Thymus (tissue), 11 donors: Measurements from ENCODE around the gene PLCL1. TPM values are rescaled to one million over a fixed set of nuclear protein-coding genes. Genes with fewer than 3 reads are reported as not detected.
A peak's percentile ranks its signal among the peaks of the same experiment; 100 is the strongest.

Experiments used
- DNase-seq, 9 donors: peaks; one replicate each; pipeline ENCODE4 v3.0.0-alpha.2; 2013; ENCODE audit warnings: low spot score in 9 of 9, low read depth in 6 of 9, missing footprints in 1 of 9
- H3K27ac ChIP-seq, 2 donors: one replicate each; pipeline ENCODE4 v1.5.1; 2013; ENCODE audit warnings: control low read depth in 1 of 2, low read depth in 1 of 2, low read length in 1 of 2, mild to moderate bottlenecking in 1 of 2, moderate library complexity in 1 of 2
- H3K27me3 ChIP-seq, 2 donors: one replicate each; pipeline ENCODE4 v1.5.1; 2013; ENCODE audit warnings: low read length in 1 of 2; ENCODE audit not compliant: control insufficient read depth in 2 of 2, insufficient read depth in 1 of 2
- H3K36me3 ChIP-seq, 2 donors: one replicate each; pipeline ENCODE4 v1.5.1; 2013; ENCODE audit warnings: low read length in 1 of 2, mild to moderate bottlenecking in 1 of 2, moderate library complexity in 1 of 2; ENCODE audit not compliant: control insufficient read depth in 2 of 2, insufficient read depth in 2 of 2
- H3K4me1 ChIP-seq, 2 donors: one replicate each; pipeline ENCODE4 v1.5.1; 2013; ENCODE audit warnings: low read length in 2 of 2; ENCODE audit not compliant: control insufficient read depth in 2 of 2, insufficient read depth in 2 of 2
- H3K4me3 ChIP-seq, 2 donors: one replicate each; pipeline ENCODE4 v1.5.1; 2013; ENCODE audit warnings: low read length in 2 of 2, control low read depth in 1 of 2, mild to moderate bottlenecking in 1 of 2
- H3K9me3 ChIP-seq, 2 donors: one replicate each; pipeline ENCODE4 v1.5.1; 2013; ENCODE audit warnings: low read length in 1 of 2, mild to moderate bottlenecking in 1 of 2; ENCODE audit not compliant: control insufficient read depth in 2 of 2, insufficient read depth in 1 of 2
- WGBS: extraction: QIAGEN DNeasy Blood & Tissue Kit; methylation state at CpG from one replicate; pipeline ENCODE4 v1.1.7; 2013; 5-methylcytosine and 5-hydroxymethylcytosine counted together
- polyA plus RNA-seq: library from polyadenylated mRNA; stranded (reverse); fragments of 200-250 nt; gene quantifications from one replicate; pipeline ENCODE4 v1.2.3, GENCODE V29; 2013
- total RNA-seq: library from RNA; stranded (reverse); fragments of 120-200 nt; gene quantifications from one replicate; pipeline ENCODE4 v1.2.4, GENCODE V29; 2013
- donor health status: healthy.

Gene PLCL1
- total and polyA plus RNA-seq, 2 donors, result 7.8 to 16.5 TPM

DNA sequence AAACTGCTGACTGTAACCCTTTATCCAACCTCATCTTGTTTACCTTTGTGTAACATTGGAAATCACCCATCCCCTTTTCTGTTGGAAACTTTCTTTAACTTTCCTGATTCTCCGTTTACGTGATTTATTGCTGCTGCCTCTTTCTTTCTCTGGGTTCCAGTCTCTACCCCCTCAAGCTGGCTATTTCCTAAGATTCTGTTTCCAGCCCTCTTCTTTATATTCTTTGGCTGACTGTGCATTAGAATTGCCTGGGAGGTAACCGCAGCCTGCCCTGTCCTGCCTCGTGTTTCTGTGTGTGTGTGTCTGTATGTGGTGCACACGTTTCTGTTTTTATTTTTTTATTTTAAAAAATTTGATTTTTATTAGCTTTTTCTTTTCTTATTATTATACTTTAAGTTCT lies 229.2 kb downstream of the PLCL1 start:
- 95% methylated on average over 5 of the region's 5 CpGs for WGBS
- no peak for DNase-seq
- Histone ChIP-seq H3K4me3 (no peak overlapping the region), H3K27me3 (no peaks in the 10 kb centered on the region), H3K4me1 (peaks cover under 1 to 4% of the 10 kb centered on the region in 2 donors), H3K9me3 (no peaks in the 10 kb centered on the region), H3K27ac (no peak overlapping the region), H3K36me3 (no peaks in the 10 kb centered on the region)

DNA sequence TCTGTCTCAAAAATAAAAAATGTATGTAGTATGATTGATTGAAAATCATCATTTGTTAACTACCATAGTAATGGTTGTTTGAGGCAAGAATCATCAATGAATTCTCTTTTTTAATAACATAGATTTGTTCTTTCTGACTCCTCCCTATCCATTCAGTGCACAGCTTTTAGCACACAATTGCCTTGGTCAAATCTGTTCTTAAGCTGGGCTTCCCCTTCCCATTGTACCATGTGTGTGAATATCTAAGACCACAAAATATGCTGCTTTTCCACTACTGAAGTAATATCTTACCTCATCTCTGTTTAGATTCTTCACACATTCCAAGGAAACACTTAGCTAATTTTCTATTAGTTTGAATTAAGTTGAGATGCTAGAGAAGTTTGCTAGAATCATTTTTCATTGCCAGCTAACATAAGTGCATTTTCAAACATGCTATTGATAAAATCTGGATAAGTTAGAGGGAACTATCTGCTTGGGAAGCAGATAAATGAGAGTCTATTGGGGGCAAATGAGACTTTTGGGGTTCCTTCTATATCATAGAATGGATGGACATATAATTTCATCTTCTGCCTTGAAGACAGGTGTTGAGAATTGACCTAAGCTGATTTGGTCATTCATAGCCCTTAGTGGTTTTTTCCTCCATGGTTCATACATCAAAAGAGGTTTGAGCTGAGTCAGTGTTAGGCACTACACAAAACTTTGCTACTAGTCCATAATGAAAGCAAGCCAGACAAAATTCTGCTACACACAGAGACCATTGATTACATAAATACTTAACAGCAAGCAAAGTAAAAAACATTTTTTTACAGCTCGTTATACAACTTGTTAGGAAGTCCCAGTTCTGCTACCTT lies 231.9 kb downstream of the PLCL1 start:
- Histone ChIP-seq H3K27ac (no peak overlapping the region), H3K27me3 (no peaks in the 10 kb centered on the region), H3K4me1 (no peaks in the 10 kb centered on the region), H3K4me3 (no peak overlapping the region), H3K9me3 (no peaks in the 10 kb centered on the region), H3K36me3 (no peaks in the 10 kb centered on the region)
- WGBS, result 0% methylated on average over 1 of the region's 1 CpG
- DNase-seq, result no peak

DNA sequence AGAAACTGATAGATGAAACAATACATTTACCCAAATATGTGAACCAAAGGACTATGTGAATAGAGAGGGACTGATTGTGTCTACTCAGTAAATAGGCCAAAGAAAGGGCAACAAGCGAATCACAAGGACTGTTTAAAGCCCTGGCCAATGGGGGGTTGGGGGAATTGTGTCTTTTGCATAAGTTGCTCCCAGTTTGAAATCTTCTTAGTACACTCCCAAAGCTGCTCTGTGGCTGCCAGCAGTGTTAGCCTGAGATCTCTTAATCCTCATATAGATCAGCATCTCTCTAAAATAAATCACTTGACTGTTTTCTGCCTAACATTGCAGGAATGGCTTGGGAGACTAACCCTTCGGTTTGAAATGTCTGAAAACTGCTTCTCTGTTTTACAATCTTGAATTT lies 236.4 kb downstream of the PLCL1 start:
- Histone ChIP-seq H3K4me1 (peaks cover 0 to 5% of the 10 kb centered on the region in 2 donors), H3K36me3 (no peaks in the 10 kb centered on the region), H3K27me3 (no peaks in the 10 kb centered on the region), H3K9me3 (no peaks in the 10 kb centered on the region), H3K4me3 (no peak overlapping the region), H3K27ac (no peak overlapping the region)
- DNase-seq, result no peak
- 96% methylated on average over 2 of the region's 2 CpGs for WGBS

DNA sequence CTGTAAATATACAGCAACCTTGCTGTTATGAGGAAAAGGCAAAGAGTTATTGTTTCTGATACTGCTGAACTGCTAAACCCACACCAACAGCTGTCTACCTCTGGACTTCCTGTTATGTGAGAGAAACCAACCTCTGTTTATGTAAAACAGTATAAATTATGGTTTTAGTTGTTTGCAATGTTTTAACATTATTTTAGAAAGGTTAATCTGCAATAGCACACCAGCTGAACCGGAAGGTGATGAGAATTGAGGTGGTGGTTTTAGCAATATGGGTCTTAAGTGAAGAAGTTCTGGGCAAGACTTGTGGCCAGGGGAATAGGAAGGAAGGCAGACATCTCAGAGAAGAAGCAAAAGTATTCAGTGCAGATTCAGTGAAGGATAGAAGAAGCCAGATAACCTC lies 237.8 kb downstream of the PLCL1 start:
- Histone ChIP-seq H3K9me3 (no peaks in the 10 kb centered on the region), H3K36me3 (peaks cover 0 to 2% of the 10 kb centered on the region in 2 donors), H3K4me1 (peaks cover 0 to 5% of the 10 kb centered on the region in 2 donors), H3K4me3 (no peak overlapping the region), H3K27ac (no peak overlapping the region), H3K27me3 (no peaks in the 10 kb centered on the region)
- peak in 1 of 9 donors; percentile 25 for DNase-seq
- WGBS, result 0% methylated on average over 1 of the region's 1 CpG

DNA sequence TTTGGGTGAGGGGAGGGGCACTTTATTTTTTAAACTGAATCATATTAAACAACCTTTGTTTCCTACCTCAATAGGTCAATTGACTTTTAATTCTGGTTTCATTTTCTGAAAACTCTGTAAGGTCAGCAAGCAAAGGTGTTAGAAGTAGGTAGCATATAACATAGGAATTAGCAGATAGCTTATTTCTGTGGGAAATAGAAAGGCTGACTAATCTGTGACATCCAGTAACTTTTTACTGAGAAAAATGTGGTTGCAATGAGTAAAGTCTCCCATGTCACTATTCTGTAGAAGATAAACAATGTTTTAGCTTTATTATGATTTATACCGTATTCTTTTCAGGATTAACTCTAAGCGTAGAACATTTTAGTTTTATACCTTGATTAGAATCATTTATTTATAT lies 240.4 kb downstream of the PLCL1 start:
- Histone ChIP-seq H3K9me3 (no peaks in the 10 kb centered on the region), H3K36me3 (peaks cover 0 to 2% of the 10 kb centered on the region in 2 donors), H3K27me3 (no peaks in the 10 kb centered on the region), H3K27ac (no peak overlapping the region), H3K4me3 (no peak overlapping the region), H3K4me1 (peaks cover 0 to 5% of the 10 kb centered on the region in 2 donors)
- WGBS, result 95% methylated on average over 2 of the region's 2 CpGs
- DNase-seq, result no peak

DNA sequence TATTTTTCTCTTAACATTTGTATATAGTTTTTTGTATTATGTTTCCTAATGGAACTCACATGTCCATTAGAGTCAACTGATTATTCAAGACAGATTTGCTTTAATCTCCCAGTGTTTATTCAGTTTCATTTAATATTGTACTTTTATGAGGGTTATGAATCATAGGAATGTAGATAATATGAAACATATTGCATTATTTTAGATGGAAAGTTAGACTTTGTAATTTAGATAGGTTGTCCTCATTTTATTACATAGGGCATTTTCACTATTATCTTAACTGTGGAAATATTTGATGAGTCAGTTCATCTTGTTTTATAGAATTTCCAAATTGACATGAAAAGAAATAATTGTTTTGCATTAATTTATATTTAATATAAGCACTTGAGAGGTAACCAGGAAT lies 240.8 kb downstream of the PLCL1 start:
- no peak for DNase-seq
- no peaks in the 10 kb centered on the region for H3K27me3 ChIP-seq

DNA sequence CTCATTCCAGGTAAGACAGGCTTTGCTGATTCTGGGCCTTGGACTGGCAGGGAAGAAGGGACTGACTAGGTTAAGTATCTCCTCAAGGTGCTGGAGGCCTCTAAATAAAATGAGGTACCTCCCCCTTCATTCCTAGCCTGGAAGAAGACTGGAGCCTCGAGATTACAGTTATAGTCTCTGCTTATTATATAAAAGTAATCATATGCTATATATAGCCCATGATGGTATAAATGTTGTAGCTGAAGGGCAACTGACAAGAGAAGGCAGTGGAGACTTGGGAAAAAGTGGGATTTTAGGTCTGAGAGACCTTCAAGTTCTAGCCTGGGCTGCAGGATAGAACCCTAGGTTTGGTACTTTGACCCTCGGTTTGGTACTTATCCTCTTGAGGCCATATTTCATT lies 248.3 kb downstream of the PLCL1 start:
- Histone ChIP-seq H3K4me1 (no peaks in the 10 kb centered on the region), H3K4me3 (no peak overlapping the region), H3K27me3 (no peaks in the 10 kb centered on the region), H3K27ac (no peak overlapping the region), H3K9me3 (no peaks in the 10 kb centered on the region), H3K36me3 (no peaks in the 10 kb centered on the region)
- WGBS, result 86% methylated on average over 2 of the region's 2 CpGs
- no peak for DNase-seq

More for the DNA sequence above, 240.8 kb downstream of the PLCL1 start:
- Histone ChIP-seq H3K4me3 (no peak overlapping the region), H3K27ac (no peak overlapping the region), H3K4me1 (peaks cover 0 to 5% of the 10 kb centered on the region in 2 donors), H3K36me3 (peaks cover 0 to 2% of the 10 kb centered on the region in 2 donors), H3K9me3 (no peaks in the 10 kb centered on the region)

DNA sequence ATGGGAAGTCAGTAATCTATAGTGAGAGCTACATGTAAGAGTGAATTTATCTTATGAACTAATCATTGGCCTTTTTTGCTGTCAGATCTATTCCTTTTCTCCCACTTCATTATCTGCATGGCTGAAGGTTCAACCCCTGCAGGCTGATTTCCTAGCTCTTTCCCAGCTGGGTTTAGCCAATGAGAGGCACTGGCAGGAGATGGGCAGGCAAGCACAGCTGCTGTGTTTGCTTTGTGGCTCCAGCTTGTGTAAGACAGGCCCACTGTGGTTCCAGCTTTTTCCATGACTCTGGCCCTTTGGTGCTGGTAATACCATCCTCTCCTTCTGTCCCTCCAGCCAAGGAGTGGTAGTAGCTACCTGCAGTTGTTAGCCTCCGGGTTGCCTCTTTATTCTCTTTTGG lies 248.8 kb downstream of the PLCL1 start:
- no peaks in the 10 kb centered on the region for H3K27me3 ChIP-seq
- no peaks in the 10 kb centered on the region for H3K4me1 ChIP-seq
- WGBS, result 98% methylated on average over 1 of the region's 1 CpG
- H3K9me3 ChIP-seq, result no peaks in the 10 kb centered on the region
- DNase-seq, result no peak
- no peak overlapping the region for H3K4me3 ChIP-seq
- H3K36me3 ChIP-seq, result no peaks in the 10 kb centered on the region
- H3K27ac ChIP-seq, result no peak overlapping the region

DNA sequence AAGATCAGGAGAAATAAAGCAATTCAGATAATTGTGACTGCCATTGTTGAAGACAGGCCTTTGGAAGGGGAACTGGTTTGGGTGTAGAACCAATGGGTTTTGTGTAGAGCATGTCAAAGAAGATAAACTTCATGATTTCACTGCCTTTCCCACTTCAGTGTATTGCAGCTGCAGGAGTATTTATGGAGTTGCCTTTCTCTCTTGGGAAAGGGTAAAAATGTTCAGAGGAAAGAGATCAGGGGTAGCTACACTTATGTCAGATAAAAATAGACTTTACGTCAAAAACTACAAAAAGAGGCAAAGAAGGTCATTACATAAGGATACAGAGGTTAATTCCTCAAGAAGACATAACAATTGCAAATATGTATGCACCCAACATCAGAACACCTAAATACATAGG lies 249.4 kb downstream of the PLCL1 start:
- H3K36me3 ChIP-seq, result no peaks in the 10 kb centered on the region
- no peaks in the 10 kb centered on the region for H3K9me3 ChIP-seq
- DNase-seq, result no peak
- no peak overlapping the region for H3K27ac ChIP-seq
- no peaks in the 10 kb centered on the region for H3K4me1 ChIP-seq
- 98% methylated on average over 1 of the region's 1 CpG for WGBS
- no peaks in the 10 kb centered on the region for H3K27me3 ChIP-seq
- H3K4me3 ChIP-seq, result no peak overlapping the region
